Stimulated activated CD4-positive, alpha-beta T cell treated with anti-CD3 and anti-CD28 coated beads, Interleukin-15, amount 100 ng/mL, for 48 hours (primary cell): ENCODE results near the gene C6orf136.
A peak's percentile ranks its signal among the peaks of the same experiment; 100 is the strongest.

ENCODE experiments used
- DNase-seq, 2 donors: peaks; one replicate each; pipeline ENCODE4 v3.0.0-alpha.2; 2020; ENCODE audit warnings: low read depth in 2 of 2

C6orf136 gene

GRCh38 chr6:30646450-30647241, at the start of gene C6orf136:
Gene C6orf136 (plus strand): TSS chr6:30647133. CDS start chr6:30647232, 99 bp downstream.
- DNase-seq, result peak; percentile 88 to 90

- peak; percentile 47 to 77 for DNase-seq
Observed at GRCh38 chr6:30597315-30598144, 49.4 kb upstream of the C6orf136 start.

GRCh38 chr6:30598912-30599624, 47.9 kb upstream of the C6orf136 start:
- no peak for DNase-seq

- no peak for DNase-seq
Observed at GRCh38 chr6:30599625-30600324, 47.2 kb upstream of the C6orf136 start.

GRCh38 chr6:30600451-30600961, 46.4 kb upstream of the C6orf136 start:
- no peak for DNase-seq

- no peak for DNase-seq
Observed at GRCh38 chr6:30601436-30601814, 45.5 kb upstream of the C6orf136 start.

- DNase-seq, result no peak
Observed at GRCh38 chr6:30601815-30602641, 44.9 kb upstream of the C6orf136 start.

- DNase-seq, result no peak
Observed at GRCh38 chr6:30603961-30604360, 43.0 kb upstream of the C6orf136 start.

- DNase-seq, result no peak
Observed at GRCh38 chr6:30610065-30610464, 36.9 kb upstream of the C6orf136 start.

GRCh38 chr6:30611150-30611855, 35.6 kb upstream of the C6orf136 start:
- no peak for DNase-seq

GRCh38 chr6:30611856-30612194, 35.1 kb upstream of the C6orf136 start:
- no peak for DNase-seq

- no peak for DNase-seq
Observed at GRCh38 chr6:30612213-30612612, 34.7 kb upstream of the C6orf136 start.

- no peak for DNase-seq
Observed at GRCh38 chr6:30612687-30613248, 34.2 kb upstream of the C6orf136 start.

- DNase-seq, result no peak
Observed at GRCh38 chr6:30613251-30614043, 33.5 kb upstream of the C6orf136 start.

- no peak for DNase-seq
Observed at GRCh38 chr6:30614044-30614842, 32.7 kb upstream of the C6orf136 start.

- DNase-seq, result peak; percentile 76 to 78
Observed at GRCh38 chr6:30614843-30615218, 32.1 kb upstream of the C6orf136 start.

GRCh38 chr6:30615219-30615957, 31.5 kb upstream of the C6orf136 start:
- DNase-seq, result no peak
